WTC11 (cell line): ENCODE data around the gene TCL1B.

Experiments used
- ELF4 ChIP-seq: sonication (generic); formaldehyde crosslinking; IDR thresholded peaks from 2 replicates; pipeline ENCODE4 v1.8.1; 2022; ENCODE audit warnings: low read depth, mild to moderate bottlenecking, moderate library complexity, missing genetic modification reagents
- IRF1 ChIP-seq: sonication (generic); formaldehyde crosslinking; IDR thresholded peaks from 2 replicates; pipeline ENCODE4 v1.8.0; 2023; ENCODE audit warnings: missing genetic modification reagents
- MLX ChIP-seq: sonication (generic); formaldehyde crosslinking; IDR thresholded peaks from 2 replicates; pipeline ENCODE4 v1.8.1; 2023; ENCODE audit warnings: mild to moderate bottlenecking, missing genetic modification reagents, moderate library complexity
- SMAD3 ChIP-seq: sonication (generic); formaldehyde crosslinking; IDR thresholded peaks from 2 replicates; pipeline ENCODE4 v1.8.0; 2022; ENCODE audit warnings: missing genetic modification reagents, mild to moderate bottlenecking, borderline replicate concordance
- TF ChIP-seq, protein P1 (sequence below): sonication (generic); formaldehyde crosslinking; IDR thresholded peaks from 2 replicates; pipeline ENCODE4 v1.8.1; 2022; ENCODE audit warnings: mild to moderate bottlenecking, missing genetic modification reagents, moderate library complexity, borderline replicate concordance
- TF ChIP-seq, protein P2 (sequence below): fragments of 200-600 bp; IDR thresholded peaks from 2 replicates; pipeline ENCODE4 v1.8.0; 2022; ENCODE audit warnings: antibody characterized with exemption

GRCh38 chr14:95664546-95664945, 21.7 kb upstream of the TCL1B start:
- TF ChIP-seq SMAD3 (CRISPR knock-in tag) (no peak), IRF1 (no peak), MLX (no peak), ELF4 (CRISPR knock-in tag) (no peak)
- TF ChIP-seq, protein P1, sequence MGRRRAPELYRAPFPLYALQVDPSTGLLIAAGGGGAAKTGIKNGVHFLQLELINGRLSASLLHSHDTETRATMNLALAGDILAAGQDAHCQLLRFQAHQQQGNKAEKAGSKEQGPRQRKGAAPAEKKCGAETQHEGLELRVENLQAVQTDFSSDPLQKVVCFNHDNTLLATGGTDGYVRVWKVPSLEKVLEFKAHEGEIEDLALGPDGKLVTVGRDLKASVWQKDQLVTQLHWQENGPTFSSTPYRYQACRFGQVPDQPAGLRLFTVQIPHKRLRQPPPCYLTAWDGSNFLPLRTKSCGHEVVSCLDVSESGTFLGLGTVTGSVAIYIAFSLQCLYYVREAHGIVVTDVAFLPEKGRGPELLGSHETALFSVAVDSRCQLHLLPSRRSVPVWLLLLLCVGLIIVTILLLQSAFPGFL (CRISPR knock-in tag) = no peak
- TF ChIP-seq, protein P2, sequence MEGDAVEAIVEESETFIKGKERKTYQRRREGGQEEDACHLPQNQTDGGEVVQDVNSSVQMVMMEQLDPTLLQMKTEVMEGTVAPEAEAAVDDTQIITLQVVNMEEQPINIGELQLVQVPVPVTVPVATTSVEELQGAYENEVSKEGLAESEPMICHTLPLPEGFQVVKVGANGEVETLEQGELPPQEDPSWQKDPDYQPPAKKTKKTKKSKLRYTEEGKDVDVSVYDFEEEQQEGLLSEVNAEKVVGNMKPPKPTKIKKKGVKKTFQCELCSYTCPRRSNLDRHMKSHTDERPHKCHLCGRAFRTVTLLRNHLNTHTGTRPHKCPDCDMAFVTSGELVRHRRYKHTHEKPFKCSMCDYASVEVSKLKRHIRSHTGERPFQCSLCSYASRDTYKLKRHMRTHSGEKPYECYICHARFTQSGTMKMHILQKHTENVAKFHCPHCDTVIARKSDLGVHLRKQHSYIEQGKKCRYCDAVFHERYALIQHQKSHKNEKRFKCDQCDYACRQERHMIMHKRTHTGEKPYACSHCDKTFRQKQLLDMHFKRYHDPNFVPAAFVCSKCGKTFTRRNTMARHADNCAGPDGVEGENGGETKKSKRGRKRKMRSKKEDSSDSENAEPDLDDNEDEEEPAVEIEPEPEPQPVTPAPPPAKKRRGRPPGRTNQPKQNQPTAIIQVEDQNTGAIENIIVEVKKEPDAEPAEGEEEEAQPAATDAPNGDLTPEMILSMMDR = no peak
